Measurements from ENCODE around the gene BEND6. TPM values are rescaled to one million over a fixed set of nuclear protein-coding genes. Genes with fewer than 3 reads are reported as not detected.
"Not testable (repeated sequence)": the region's sequence is repeated elsewhere in the genome, so short reads cannot be mapped to it uniquely, and the experiment has no call there.

Gene BEND6
- total and polyA plus RNA-seq, 2 donors (not counting 1 experiment from before 2014, with no cell fraction given), result not detected

DNA sequence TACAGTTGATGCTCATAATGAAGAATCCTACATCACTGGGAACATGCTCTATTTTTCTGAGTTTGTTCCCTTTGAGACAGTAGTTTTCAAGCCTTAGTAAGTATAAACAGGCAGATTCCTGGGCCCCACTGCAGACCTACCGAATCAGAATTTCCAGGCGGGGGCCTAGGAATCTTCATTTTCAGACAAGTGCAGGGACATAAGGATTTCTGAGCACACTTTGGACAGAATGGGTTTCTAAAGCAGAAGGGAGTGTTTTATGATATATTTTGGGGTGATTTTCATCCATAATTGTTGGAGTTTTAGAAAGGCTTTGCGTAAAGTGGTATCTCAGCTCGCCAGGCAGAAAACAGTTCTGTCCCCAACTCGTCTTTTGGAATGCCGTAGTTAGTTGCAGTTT, 93.0 kb downstream of the BEND6 start:
- H3K4me3 ChIP-seq (ENCODE audit: control extremely low read depth in 1 of 5, extremely low read depth in 1 of 5, insufficient read depth in 1 of 5, low read depth in 2 of 5, low read length in 4 of 5); CTCF ChIA-PET; H3K27me3 Mint-ChIP-seq; H3K27ac ChIP-seq (ENCODE audit: low read length in 2 of 2); DNase-seq; H4K20me1 ChIP-seq (ENCODE audit: control insufficient read depth, insufficient read depth, low read length, poor library complexity, severe bottlenecking); H3K9me3 Mint-ChIP-seq (ENCODE audit: insufficient read depth); H2AFZ ChIP-seq (ENCODE audit: insufficient read depth, low read depth, low read length, poor library complexity, severe bottlenecking); H3K4me2 ChIP-seq (replicated peaks; ENCODE audit: low read depth, low read length, poor library complexity, severe bottlenecking); H3K27me3 ChIP-seq (replicated peaks in 1 of 4; ENCODE audit: control extremely low read depth in 1 of 4, control insufficient read depth in 3 of 4, insufficient read depth in 4 of 4, low read length in 3 of 4); H3K9me3 ChIP-seq (ENCODE audit: control extremely low read depth in 1 of 3, control insufficient read depth in 2 of 3, insufficient read depth in 1 of 3, low read length in 2 of 3); H3K36me3 ChIP-seq (replicated peaks in 1 of 2; ENCODE audit: control extremely low read depth in 1 of 2, control insufficient read depth in 1 of 2, extremely low read depth in 1 of 2, insufficient read depth in 2 of 2, low read length in 1 of 2); H3K4me1 ChIP-seq (ENCODE audit: control insufficient read depth in 2 of 2, insufficient read depth in 2 of 2, low read length in 2 of 2); POLR2A ChIA-PET; H3K9ac ChIP-seq (ENCODE audit: low read length); ATAC-seq (ENCODE audit: low read depth); H3K27ac Mint-ChIP-seq: not testable (repeated sequence)
- H3K4me1 Mint-ChIP-seq, result peaks cover 19% of the 10 kb centered on the region
- intact Hi-C loops (cut with micrococcal nuclease), result loop anchor here (2.0 kb wide), 2 partner anchors 41 to 125 kb away; partner anchors contain the start of gene BAG2
- H3K79me2 ChIP-seq (ENCODE audit: control insufficient read depth, insufficient read depth, low read length), result peaks cover 19% of the 10 kb centered on the region
- 100% methylated on average over 4 of the region's 6 CpGs for WGBS (ENCODE audit: insufficient coverage)
- H3K4me3 Mint-ChIP-seq, result peak overlapping the region; percentile 18

DNA sequence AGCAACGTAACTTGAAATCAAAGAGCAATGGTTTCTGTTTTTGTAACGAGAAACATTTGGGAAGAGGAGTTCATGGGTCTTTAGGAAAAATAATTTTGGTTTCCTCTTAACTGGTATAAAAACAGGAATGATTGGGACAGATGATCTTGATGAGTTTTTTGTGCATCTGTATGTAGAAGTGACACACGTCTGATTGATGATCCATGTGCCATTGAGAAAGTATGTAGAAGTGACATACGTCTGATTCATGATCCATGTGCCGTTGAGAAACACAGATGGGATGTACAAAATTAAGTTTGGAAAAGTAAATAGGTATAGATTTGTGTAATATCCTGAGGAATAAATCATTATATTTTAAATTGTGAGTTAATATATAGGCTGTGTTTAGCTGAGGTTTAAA, 93.7 kb downstream of the BEND6 start:
- Histone ChIP-seq H3K9me3 (ENCODE audit: control extremely low read depth in 1 of 3, control insufficient read depth in 2 of 3, insufficient read depth in 1 of 3, low read length in 2 of 3) (no peaks in the 10 kb centered on the region), H3K4me1 (ENCODE audit: control insufficient read depth in 2 of 2, insufficient read depth in 2 of 2, low read length in 2 of 2) (peaks cover 4 to 5% of the 10 kb centered on the region in 2 donors), H3K79me2 (ENCODE audit: control insufficient read depth, insufficient read depth, low read length) (peaks cover 19% of the 10 kb centered on the region), H3K9ac (ENCODE audit: low read length) (no peak overlapping the region), H4K20me1 (ENCODE audit: control insufficient read depth, insufficient read depth, low read length, poor library complexity, severe bottlenecking) (no peaks in the 10 kb centered on the region), H3K4me2 (replicated peaks; ENCODE audit: low read depth, low read length, poor library complexity, severe bottlenecking) (no peak overlapping the region), H3K27me3 (replicated peaks in 1 of 4; ENCODE audit: control extremely low read depth in 1 of 4, control insufficient read depth in 3 of 4, insufficient read depth in 4 of 4, low read length in 3 of 4) (no peaks in the 10 kb centered on the region), H3K36me3 (replicated peaks in 1 of 2; ENCODE audit: control extremely low read depth in 1 of 2, control insufficient read depth in 1 of 2, extremely low read depth in 1 of 2, insufficient read depth in 2 of 2, low read length in 1 of 2) (peaks cover 9 to 10% of the 10 kb centered on the region in 2 experiments), H2AFZ (ENCODE audit: insufficient read depth, low read depth, low read length, poor library complexity, severe bottlenecking) (no peak overlapping the region), H3K4me3 (ENCODE audit: control extremely low read depth in 1 of 5, extremely low read depth in 1 of 5, insufficient read depth in 1 of 5, low read depth in 2 of 5, low read length in 4 of 5) (no peak overlapping the region), H3K27ac (ENCODE audit: low read length in 2 of 2) (no peak overlapping the region)
- CTCF ChIA-PET, result no interaction called here
- H3K9me3 Mint-ChIP-seq (ENCODE audit: insufficient read depth), result no peaks in the 10 kb centered on the region
- TF ChIP-seq EZH2 (IDR thresholded peaks at IDR 0.05; ENCODE audit: borderline replicate concordance, insufficient read depth, low read depth, low read length, poor library complexity, severe bottlenecking), result no peak
- TF ChIP-seq, protein P1, sequence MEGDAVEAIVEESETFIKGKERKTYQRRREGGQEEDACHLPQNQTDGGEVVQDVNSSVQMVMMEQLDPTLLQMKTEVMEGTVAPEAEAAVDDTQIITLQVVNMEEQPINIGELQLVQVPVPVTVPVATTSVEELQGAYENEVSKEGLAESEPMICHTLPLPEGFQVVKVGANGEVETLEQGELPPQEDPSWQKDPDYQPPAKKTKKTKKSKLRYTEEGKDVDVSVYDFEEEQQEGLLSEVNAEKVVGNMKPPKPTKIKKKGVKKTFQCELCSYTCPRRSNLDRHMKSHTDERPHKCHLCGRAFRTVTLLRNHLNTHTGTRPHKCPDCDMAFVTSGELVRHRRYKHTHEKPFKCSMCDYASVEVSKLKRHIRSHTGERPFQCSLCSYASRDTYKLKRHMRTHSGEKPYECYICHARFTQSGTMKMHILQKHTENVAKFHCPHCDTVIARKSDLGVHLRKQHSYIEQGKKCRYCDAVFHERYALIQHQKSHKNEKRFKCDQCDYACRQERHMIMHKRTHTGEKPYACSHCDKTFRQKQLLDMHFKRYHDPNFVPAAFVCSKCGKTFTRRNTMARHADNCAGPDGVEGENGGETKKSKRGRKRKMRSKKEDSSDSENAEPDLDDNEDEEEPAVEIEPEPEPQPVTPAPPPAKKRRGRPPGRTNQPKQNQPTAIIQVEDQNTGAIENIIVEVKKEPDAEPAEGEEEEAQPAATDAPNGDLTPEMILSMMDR (IDR thresholded peaks at IDR 0.05), result no peak
- H3K27me3 Mint-ChIP-seq, result no peaks in the 10 kb centered on the region
- 92% methylated on average over 5 of the region's 5 CpGs for WGBS (ENCODE audit: insufficient coverage)
- no peak for ATAC-seq (ENCODE audit: low read depth)
- POLR2A ChIA-PET, result no interaction called here
- no peak for DNase-seq
- H3K4me1 Mint-ChIP-seq, result peaks cover 19% of the 10 kb centered on the region
- no peak overlapping the region for H3K27ac Mint-ChIP-seq
- H3K4me3 Mint-ChIP-seq, result peak overlapping the region; percentile 18
- intact Hi-C loops (cut with micrococcal nuclease), result no loop called here

Data from B cell (primary cell).